K562 (cell line): ENCODE measurements around the gene CLEC2D. TPM values are rescaled to one million over a fixed set of nuclear protein-coding genes. Genes with fewer than 3 reads are reported as not detected.

Experiments
- CBFA2T2 ChIP-seq: fragments of 450-650 bp; conservative IDR thresholded peaks from 2 replicates; pipeline ENCODE4 v1.6.1; 2017; ENCODE audit warnings: mild to moderate bottlenecking
- CC2D1A ChIP-seq: fragments of 450-650 bp; IDR thresholded peaks from 2 replicates; pipeline ENCODE4 v1.6.1; 2017; ENCODE audit warnings: mild to moderate bottlenecking
- FOXM1 ChIP-seq, 2 experiments: fragments of 450-650 bp in 1 of 2; sonication (generic) in 1 of 2; formaldehyde crosslinking in 1 of 2; IDR thresholded peaks; 2 replicates each; pipeline versions ENCODE4 v1.6.1 to v1.9.0; 2017 to 2022; ENCODE audit warnings: low read depth in 2 of 2, mild to moderate bottlenecking in 2 of 2, missing genetic modification reagents in 1 of 2, moderate library complexity in 1 of 2
- HCFC1 ChIP-seq: IDR thresholded peaks from 2 replicates; pipeline ENCODE4 v1.6.1; 2012; ENCODE audit warnings: low read depth, low read length, improper control_type of control experiment
- HLTF ChIP-seq: fragments of 450-650 bp; IDR thresholded peaks from 2 replicates; pipeline ENCODE4 v1.6.1; 2016
- HNRNPUL1 ChIP-seq: fragments of 200-400 bp; formaldehyde crosslinking; IDR thresholded peaks from 2 replicates; pipeline ENCODE4 v1.6.1; 2017; ENCODE audit warnings: low read length
- MEF2A ChIP-seq: IDR thresholded peaks from 2 replicates; pipeline ENCODE4 v1.6.1; 2011; ENCODE audit warnings: low read depth, mild to moderate bottlenecking, low read length, moderate library complexity; ENCODE audit not compliant: control insufficient read depth
- PHF21A ChIP-seq: fragments of 450-650 bp; IDR thresholded peaks from 2 replicates; pipeline ENCODE4 v1.6.1; 2017; ENCODE audit warnings: low read depth, borderline replicate concordance
- RFX7 ChIP-seq: fragments of 250-450 bp; sonication (Bioruptor Pico); IDR thresholded peaks from 2 replicates; pipeline ENCODE4 v1.5.1; 2021; ENCODE audit warnings: mild to moderate bottlenecking
- SLC30A9 ChIP-seq: fragments of 250-450 bp; sonication (Bioruptor Pico); IDR thresholded peaks from 2 replicates; pipeline ENCODE4 v1.8.0; 2022; ENCODE audit warnings: mild to moderate bottlenecking, moderate library complexity
- SRF ChIP-seq, 2 experiments: fragments of 250-450, 450-650 bp in 1 of 2; sonication (Bioruptor Pico) in 1 of 2; sonication (generic) in 1 of 2; formaldehyde crosslinking; IDR thresholded peaks; 2 replicates each; pipeline versions ENCODE4 v1.5.0 to v1.5.1; 2020 to 2022; ENCODE audit warnings: mild to moderate bottlenecking in 1 of 2, missing genetic modification reagents in 1 of 2
- TAF1 ChIP-seq: IDR thresholded peaks from 2 replicates; pipeline ENCODE4 v1.6.1; 2011; ENCODE audit warnings: mild to moderate bottlenecking, low read length, moderate library complexity; ENCODE audit not compliant: insufficient read depth, control insufficient read depth, severe bottlenecking; ENCODE audit errors: extremely low read depth
- polyA plus RNA-seq, 8 experiments: library from polyadenylated mRNA; depleted of rRNA in 4 of 8; stranded (reverse) in 5 of 8; unstranded in 3 of 8; fragments of >200 nt; fragmentation: Nextera tagmentation in 2 of 8; fragmentation: Illumina TruSeq in 1 of 8; extraction: Ambion mirVana in 2 of 8; extraction: Trizol in 1 of 8; gene quantifications; 2 replicates each; pipeline versions ENCODE4 v1.2.1 to v1.2.3, GENCODE V29; 2011 to 2014; ENCODE audit warnings: inconsistent platforms in 1 of 8, missing spikeins in 1 of 8
- total RNA-seq, 7 experiments: library from RNA; depleted of rRNA in 6 of 7; stranded (reverse); fragments of >200 nt in 6 of 7; fragmentation: Illumina TruSeq in 2 of 7; extraction: Trizol in 2 of 7; gene quantifications; 2 replicates each; pipeline versions ENCODE4 v1.2.1 to v1.2.3, GENCODE V29; 2011 to 2021; ENCODE audit warnings: low replicate concordance in 1 of 7
- TF ChIP-seq, protein P1 (sequence below): fragments of 200-800 bp; sonication (Bioruptor generic); IDR thresholded peaks from 2 replicates; pipeline ENCODE4 v1.6.1; 2016; ENCODE audit warnings: missing genetic modification characterization, missing compliant biosample characterization
- TF ChIP-seq, protein P2 (sequence below): fragments of 450-650 bp; IDR thresholded peaks from 2 replicates; pipeline ENCODE4 v1.6.1; 2017; ENCODE audit warnings: mild to moderate bottlenecking, moderate library complexity
- TF ChIP-seq, protein P3 (sequence below): fragments of 250-450 bp; sonication (Bioruptor Pico); IDR thresholded peaks from 2 replicates; pipeline ENCODE4 v1.8.0; 2021; ENCODE audit warnings: moderate library complexity, mild to moderate bottlenecking, inconsistent platforms
- TF ChIP-seq, protein P4 (sequence below): sonication (generic); formaldehyde crosslinking; IDR thresholded peaks from 2 replicates; pipeline ENCODE4 v1.8.0; 2022; ENCODE audit warnings: missing genetic modification reagents, mild to moderate bottlenecking, moderate library complexity, borderline replicate concordance
- TF ChIP-seq, protein P5 (sequence below): fragments of 450-650 bp; IDR thresholded peaks from 2 replicates; pipeline ENCODE4 v1.6.1; 2017; ENCODE audit warnings: antibody characterized with exemption

The CLEC2D gene
- total and polyA plus RNA-seq, 9 of the 15 experiments (the other 6 are each of a cell fraction or from before 2014, with no cell fraction given): 1.4 to 5.0 (median 2.2) TPM

- TF ChIP-seq, protein P1, sequence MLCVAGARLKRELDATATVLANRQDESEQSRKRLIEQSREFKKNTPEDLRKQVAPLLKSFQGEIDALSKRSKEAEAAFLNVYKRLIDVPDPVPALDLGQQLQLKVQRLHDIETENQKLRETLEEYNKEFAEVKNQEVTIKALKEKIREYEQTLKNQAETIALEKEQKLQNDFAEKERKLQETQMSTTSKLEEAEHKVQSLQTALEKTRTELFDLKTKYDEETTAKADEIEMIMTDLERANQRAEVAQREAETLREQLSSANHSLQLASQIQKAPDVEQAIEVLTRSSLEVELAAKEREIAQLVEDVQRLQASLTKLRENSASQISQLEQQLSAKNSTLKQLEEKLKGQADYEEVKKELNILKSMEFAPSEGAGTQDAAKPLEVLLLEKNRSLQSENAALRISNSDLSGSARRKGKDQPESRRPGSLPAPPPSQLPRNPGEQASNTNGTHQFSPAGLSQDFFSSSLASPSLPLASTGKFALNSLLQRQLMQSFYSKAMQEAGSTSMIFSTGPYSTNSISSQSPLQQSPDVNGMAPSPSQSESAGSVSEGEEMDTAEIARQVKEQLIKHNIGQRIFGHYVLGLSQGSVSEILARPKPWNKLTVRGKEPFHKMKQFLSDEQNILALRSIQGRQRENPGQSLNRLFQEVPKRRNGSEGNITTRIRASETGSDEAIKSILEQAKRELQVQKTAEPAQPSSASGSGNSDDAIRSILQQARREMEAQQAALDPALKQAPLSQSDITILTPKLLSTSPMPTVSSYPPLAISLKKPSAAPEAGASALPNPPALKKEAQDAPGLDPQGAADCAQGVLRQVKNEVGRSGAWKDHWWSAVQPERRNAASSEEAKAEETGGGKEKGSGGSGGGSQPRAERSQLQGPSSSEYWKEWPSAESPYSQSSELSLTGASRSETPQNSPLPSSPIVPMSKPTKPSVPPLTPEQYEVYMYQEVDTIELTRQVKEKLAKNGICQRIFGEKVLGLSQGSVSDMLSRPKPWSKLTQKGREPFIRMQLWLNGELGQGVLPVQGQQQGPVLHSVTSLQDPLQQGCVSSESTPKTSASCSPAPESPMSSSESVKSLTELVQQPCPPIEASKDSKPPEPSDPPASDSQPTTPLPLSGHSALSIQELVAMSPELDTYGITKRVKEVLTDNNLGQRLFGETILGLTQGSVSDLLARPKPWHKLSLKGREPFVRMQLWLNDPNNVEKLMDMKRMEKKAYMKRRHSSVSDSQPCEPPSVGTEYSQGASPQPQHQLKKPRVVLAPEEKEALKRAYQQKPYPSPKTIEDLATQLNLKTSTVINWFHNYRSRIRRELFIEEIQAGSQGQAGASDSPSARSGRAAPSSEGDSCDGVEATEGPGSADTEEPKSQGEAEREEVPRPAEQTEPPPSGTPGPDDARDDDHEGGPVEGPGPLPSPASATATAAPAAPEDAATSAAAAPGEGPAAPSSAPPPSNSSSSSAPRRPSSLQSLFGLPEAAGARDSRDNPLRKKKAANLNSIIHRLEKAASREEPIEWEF: 0 out of 2 replicates have a peak, but pooled peaks have one; percentile 28
- TF ChIP-seq, protein P2, sequence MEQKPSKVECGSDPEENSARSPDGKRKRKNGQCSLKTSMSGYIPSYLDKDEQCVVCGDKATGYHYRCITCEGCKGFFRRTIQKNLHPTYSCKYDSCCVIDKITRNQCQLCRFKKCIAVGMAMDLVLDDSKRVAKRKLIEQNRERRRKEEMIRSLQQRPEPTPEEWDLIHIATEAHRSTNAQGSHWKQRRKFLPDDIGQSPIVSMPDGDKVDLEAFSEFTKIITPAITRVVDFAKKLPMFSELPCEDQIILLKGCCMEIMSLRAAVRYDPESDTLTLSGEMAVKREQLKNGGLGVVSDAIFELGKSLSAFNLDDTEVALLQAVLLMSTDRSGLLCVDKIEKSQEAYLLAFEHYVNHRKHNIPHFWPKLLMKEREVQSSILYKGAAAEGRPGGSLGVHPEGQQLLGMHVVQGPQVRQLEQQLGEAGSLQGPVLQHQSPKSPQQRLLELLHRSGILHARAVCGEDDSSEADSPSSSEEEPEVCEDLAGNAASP: no peak
- TF ChIP-seq HCFC1 (no peak), SLC30A9 (CRISPR knock-in tag) (no peak), MEF2A (no peak), SRF (CRISPR knock-in tag; IDR thresholded peaks at IDR 0.05) (no peak), PHF21A (peak; percentile 79; the same call in 1 of the 2 replicates), RFX7 (CRISPR knock-in tag) (no peak), CC2D1A (0 out of 2 replicates have a peak, but pooled peaks have one; percentile 35), CBFA2T2 (peak; percentile 75), TAF1 (peak; percentile 28), FOXM1 (IDR thresholded peaks at IDR 0.05; ENCODE audit: low read depth) (no peak), FOXM1 (CRISPR knock-in tag; IDR thresholded peaks at IDR 0.05; ENCODE audit: low read depth) (no peak), HLTF (no peak), HNRNPUL1 (no peak)
- TF ChIP-seq, protein P3, sequence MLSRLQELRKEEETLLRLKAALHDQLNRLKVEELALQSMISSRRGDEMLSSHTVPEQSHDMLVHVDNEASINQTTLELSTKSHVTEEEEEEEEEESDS: no peak
- TF ChIP-seq, protein P4, sequence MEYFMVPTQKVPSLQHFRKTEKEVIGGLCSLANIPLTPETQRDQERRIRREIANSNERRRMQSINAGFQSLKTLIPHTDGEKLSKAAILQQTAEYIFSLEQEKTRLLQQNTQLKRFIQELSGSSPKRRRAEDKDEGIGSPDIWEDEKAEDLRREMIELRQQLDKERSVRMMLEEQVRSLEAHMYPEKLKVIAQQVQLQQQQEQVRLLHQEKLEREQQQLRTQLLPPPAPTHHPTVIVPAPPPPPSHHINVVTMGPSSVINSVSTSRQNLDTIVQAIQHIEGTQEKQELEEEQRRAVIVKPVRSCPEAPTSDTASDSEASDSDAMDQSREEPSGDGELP (CRISPR knock-in tag): peak; percentile 35; the same call in 1 of the 2 replicates
- TF ChIP-seq, protein P5, sequence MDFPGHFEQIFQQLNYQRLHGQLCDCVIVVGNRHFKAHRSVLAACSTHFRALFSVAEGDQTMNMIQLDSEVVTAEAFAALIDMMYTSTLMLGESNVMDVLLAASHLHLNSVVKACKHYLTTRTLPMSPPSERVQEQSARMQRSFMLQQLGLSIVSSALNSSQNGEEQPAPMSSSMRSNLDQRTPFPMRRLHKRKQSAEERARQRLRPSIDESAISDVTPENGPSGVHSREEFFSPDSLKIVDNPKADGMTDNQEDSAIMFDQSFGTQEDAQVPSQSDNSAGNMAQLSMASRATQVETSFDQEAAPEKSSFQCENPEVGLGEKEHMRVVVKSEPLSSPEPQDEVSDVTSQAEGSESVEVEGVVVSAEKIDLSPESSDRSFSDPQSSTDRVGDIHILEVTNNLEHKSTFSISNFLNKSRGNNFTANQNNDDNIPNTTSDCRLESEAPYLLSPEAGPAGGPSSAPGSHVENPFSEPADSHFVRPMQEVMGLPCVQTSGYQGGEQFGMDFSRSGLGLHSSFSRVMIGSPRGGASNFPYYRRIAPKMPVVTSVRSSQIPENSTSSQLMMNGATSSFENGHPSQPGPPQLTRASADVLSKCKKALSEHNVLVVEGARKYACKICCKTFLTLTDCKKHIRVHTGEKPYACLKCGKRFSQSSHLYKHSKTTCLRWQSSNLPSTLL: no peak
Measured at GRCh38 chr12:9673404-9674225, 4.1 kb downstream of the CLEC2D start (continued).
